DND-41 (cell line): ENCODE results near the gene COBL.

Source experiments
- CTCF ChIP-seq: IDR thresholded peaks from 2 replicates; pipeline ENCODE4 v1.5.1; 2012; ENCODE audit warnings: borderline replicate concordance, low read length, moderate library complexity, mild to moderate bottlenecking; ENCODE audit not compliant: poor library complexity, severe bottlenecking; ENCODE audit errors: extremely low read depth
- EZH2 ChIP-seq: IDR thresholded peaks from 3 replicates; pipeline ENCODE4 v1.6.1; 2012; ENCODE audit warnings: borderline replicate concordance, low read depth, mild to moderate bottlenecking, moderate library complexity, low read length, inconsistent platforms; ENCODE audit not compliant: severe bottlenecking

- TF ChIP-seq CTCF (no peak), EZH2 (no peak)
Measured at GRCh38 chr7:51016546-51016945, 300.1 kb downstream of the COBL start.
